ENCODE measurements around the gene PSMC1.

DNA sequence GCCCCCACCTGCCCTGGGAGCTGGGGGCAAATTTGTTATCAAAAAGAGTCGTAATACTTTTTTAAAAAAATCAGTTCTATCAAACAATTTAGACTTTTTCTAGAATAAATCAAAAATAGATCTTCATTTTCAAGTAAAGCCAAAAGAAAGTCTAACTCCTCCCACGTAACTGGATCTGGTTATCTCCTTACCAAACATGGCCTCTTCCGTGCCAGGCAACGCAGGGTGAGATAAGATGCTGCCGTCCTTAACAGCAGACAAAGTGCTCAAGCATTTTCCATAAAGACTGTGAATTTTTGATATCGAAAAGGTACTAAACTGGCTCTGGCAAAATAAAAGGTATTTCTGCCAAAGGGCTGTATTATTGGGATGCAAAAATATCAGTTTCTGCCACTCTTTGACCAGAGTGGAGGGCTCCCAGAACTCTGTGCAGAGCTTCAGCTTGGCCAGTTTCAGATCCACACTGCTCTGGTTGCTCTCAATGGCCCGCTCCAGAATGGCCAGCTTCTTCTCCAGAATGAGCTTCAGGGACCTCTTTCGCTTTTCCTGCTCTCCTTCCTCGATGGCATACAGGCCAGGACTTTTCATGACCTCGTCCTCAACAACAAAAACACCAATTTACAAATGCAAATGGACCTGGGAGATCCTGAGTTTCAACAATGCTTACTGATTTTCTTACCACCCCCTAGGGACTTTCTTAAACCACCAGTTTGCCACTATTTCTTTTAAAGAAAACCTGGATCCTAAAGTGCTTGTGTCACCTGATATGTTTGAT, 46.4 kb downstream of the PSMC1 start:
- TF ChIP-seq CTCF (IDR thresholded peaks at IDR 0.05) (no peak), POLR2A (IDR thresholded peaks at IDR 0.05) (no peak)
